Measurements from ENCODE around the gene BET1. TPM values are rescaled to one million over a fixed set of nuclear protein-coding genes. Genes with fewer than 3 reads are reported as not detected.

BET1 gene, protein sequence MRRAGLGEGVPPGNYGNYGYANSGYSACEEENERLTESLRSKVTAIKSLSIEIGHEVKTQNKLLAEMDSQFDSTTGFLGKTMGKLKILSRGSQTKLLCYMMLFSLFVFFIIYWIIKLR
- 22.4 and 22.9 TPM in 2 replicates for total RNA-seq

DNA sequence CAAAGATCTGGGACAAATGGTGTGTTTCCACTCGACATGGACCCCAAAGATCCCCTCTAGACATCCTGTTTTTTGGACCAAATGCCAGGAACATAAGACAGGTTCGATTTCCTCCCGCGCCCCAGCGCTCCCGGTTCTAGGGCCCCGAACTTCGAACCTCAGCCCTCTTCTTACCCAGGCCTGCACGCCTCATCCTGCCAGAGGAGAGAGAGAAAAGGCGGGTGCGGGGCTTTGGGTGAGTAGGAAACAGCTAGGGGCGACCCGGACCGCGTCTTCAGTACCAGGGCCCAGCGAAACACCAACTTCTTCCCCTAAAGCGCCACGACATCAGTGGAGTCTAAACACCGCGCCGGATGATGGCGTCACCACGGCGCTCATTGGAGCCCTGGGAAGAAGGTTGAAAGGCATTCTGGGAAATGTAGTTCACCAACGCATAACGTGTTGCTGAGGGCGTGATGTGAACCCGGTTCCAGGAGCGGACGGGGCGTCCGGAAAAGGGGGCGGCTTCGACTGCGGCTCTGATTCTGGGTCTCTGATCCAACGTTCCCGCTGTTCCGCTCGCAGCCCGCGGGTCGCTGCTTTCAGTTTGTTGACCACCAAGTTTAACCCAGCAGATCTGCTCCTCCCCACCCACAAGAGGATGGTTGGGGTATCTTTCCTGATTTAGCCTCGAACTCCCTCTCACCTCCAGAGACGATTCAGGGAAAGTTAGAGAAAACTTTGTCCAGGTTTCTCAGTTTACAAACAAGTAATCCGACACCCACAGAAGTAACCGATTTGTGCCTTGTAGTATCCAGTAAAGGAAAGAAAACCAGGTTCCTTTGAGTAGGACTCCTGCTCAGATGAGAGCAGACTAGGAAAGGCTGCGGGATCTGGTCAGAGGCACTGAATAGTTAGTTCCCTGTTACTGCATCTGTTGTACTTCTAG, at the start of gene BET1:
TSS of gene BET1 (minus strand) at position 332 of the 928 bp plus-strand sequence. CDS start at position 193, 139 bp downstream.

Other genes with a start within 250 kb of the BET1 start
- 4.6 and 5.0 TPM in 2 replicates for gene TFPI2, start 113.6 kb downstream of the BET1 start, total RNA-seq
- gene GNGT1, start 97.8 kb downstream of the BET1 start, total RNA-seq = not detected in 2 replicates
- 15.8 and 19.3 TPM in 2 replicates for gene GNG11, start 82.6 kb downstream of the BET1 start, total RNA-seq

All from bronchus fibroblast of lung (primary cell).